OCI-LY7 (cell line): ENCODE results near the gene WNT2.

Source experiments
- CTCF ChIP-seq: fragments of 200-600 bp; sonication (generic); conservative IDR thresholded peaks from 2 replicates; pipeline ENCODE4 v1.5.1; 2014; ENCODE audit warnings: mild to moderate bottlenecking, antibody characterized with exemption, low read length, moderate library complexity, mixed read lengths
- EZH2phosphoT487 ChIP-seq: fragments of 200-600 bp; sonication (generic); IDR thresholded peaks from 2 replicates; pipeline ENCODE4 v1.6.1; 2018; ENCODE audit warnings: low read depth, borderline replicate concordance, mild to moderate bottlenecking, mixed run types, antibody characterized with exemption, low read length, moderate library complexity, mixed read lengths

- TF ChIP-seq CTCF = no peak
- TF ChIP-seq EZH2phosphoT487 = no peak
These were observed 20.5 kb downstream of the WNT2 start for GRCh38 chr7:117302396-117302795.
